Measurements from ENCODE around the gene PDXK.

PDXK gene

DNA sequence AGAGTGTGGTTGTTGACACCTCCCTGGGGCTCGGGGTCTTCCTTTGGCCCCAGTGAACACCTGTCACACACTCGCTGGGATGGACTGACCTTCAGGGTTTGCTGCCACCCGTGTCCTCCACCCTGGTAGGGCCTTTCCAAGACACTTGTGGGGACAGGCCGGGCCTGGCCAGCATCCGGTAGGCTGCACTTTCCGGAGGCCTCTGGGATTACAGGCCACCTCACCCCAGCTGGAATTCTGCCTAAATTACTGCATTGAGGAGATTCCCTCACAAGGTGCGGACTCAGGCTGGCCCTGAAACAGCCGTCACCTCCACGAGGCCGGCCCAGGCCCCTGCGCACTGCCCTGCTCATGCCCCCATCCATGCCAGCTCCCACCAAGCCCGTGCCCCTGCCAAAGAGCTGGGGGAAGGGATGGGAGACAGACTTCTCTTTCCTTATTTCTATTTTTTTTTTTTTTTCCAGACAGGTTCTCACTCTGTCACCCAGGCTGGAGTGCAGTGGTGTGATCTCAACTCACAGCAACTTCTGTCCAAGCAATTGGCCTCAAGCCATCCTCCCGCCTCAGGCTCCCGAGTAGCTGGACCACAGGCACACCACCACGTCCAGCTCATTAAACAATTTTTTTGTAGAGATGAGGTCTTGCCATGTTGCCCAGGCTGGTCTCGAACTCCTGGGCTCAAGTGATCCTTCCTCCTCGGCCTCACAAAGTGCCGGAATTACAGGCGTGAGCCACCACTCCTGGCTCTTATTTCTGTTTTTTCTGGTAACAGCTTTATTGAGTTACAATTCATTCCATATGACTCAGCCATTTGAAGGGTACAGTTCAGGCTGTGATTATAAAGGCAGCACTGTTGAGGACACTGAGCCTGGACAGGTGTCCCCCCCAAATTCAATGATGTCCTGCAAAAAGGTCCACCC lies 45.9 kb downstream of the PDXK start:
- no peak for DNase-seq

DNA sequence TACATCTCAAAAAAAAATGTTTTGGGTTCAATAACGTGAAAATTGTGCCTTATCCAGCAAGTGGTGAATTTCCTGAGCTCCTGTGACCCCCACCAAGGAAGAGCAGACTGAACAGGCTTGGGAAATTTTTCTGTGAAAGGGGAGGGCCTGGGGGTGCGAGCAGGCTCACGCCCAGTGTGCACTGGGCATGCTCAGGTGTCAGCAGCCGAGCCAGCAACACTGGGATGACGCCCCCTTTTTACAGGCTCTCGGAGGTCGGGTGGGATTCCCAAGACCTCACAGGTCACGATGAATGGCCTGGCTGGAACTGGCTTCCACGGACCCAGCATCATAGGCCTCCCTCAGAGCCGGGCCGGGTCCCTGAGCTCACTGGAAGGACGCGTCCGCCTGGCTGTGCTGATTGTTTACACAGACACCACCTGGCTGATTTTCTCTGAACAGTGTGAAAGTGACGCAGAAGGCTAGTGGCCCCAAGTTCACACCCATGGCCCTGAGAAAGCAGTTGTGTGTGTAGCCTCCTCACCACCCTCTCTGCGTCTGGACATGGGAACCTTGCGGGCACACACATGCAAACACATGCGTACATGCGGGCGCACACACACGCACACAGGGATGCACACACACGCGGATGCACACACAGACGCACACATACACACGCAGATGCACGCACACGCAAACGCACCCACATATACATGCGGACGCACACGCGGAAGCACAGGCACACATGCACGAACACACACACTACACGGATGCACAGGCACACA lies 48.0 kb downstream of the PDXK start:
- DNase-seq: peak; percentile 75

DNA sequence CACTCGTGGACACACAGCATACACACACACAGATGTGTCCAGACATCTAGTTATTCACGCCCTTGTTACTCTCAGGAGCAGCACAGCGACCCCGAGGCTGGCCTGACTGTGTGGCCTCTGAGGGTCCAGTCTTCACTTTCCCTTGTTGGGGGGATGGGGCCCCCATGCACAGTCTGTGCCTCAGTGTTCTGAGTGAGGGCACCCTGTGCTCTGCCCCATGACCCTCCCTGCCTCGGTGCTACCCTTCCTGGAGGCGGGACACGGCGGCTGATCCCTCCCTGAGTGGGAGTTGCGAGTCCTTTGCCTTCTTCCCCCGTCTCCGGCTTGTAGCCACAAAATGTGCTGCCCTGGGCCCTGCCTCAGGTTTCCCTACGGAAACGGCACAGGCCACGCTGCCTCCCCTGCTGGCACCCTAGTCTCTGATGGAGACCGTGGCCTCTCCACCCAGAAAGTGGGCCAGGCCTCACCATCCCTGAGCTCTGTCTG lies 48.6 kb downstream of the PDXK start:
- no peak for DNase-seq

DNA sequence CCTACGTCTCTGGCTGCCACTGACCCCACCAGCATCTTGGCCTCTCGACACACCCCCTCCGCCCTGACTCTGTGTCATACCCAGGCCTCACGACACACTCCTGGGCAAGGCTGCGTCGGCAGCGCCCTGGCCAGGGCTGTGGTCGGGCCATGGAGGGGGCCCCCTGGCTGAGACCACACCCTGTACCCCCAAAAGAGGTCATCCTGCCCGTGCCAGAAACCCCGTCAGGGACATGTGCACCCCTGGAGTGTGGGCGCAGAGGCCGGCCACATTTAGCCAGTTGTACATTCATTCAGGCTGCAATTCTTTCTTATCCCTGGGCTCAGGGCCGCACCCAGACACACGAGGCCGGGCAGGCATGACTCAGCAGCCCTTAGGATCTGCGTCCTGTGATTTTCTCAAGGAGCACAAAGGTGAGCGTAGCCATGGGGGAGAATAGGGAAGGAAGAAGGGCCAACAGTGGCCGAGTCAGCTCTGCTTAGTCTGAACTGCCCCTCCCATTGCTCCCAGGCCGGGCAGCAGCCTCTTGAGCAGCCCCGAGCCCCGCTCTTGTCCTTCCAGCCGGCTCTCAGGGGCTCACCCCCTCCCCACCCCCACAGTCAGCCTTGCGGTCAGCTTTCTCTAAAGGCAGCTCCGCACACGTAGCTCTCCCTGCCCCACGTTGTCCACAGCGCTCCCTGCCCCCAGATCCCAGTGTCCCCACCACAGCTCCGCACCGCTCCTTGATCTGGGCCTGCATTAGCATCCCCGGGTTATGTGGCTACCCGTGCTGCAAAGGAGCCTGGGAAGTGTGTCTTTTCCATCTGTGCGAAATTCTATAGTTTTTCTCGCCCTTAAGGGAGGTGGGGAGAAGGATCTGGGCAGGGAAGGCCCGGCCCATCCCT lies 49.3 kb downstream of the PDXK start:
- DNase-seq: no peak

DNA sequence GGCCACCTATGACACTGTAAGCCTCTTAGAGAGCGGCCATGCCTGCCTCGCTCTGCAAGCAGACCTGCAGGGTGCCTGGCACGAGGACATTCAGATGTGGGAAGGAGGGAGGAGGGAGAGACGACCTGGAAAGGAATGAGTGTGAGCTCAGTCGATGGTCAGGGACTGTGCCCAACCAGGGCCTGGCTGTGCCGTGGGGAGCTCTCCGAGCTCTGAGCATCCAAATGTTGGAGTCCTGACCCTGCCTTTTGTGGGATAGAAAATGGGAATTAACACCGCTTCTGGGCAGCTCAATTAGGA lies 49.9 kb downstream of the PDXK start:
- DNase-seq: no peak

DNA sequence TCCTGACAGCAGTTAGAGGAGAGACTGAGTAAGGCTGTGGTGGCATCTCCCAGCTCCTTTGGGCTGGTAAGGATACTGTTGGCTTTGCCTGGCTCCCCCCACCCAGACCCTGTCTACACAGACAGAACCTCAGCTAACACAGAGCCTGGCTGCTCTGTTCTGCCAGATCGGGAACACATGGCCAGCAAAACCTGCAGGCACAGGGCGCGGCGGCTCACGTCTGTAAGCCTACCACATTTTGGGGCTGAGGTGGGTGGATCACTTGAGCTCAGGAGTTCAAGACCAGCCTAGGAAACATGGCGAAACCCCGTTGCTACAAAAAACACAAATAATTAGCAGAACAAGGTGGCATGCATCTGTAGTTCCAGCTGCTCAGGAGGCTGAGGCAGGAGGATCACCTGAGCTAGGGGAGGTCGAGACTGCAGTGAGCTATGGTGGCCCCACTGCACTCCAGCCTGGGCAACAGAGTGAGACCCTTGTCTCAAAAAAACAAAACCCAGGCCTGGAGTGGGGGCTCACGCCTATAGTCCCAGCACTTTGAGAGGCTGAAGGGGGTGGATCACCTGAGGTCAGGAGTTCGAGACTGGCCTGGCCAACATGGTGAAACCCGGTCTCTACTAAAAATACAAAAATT lies 50.5 kb downstream of the PDXK start:
- no peak for DNase-seq

DNA sequence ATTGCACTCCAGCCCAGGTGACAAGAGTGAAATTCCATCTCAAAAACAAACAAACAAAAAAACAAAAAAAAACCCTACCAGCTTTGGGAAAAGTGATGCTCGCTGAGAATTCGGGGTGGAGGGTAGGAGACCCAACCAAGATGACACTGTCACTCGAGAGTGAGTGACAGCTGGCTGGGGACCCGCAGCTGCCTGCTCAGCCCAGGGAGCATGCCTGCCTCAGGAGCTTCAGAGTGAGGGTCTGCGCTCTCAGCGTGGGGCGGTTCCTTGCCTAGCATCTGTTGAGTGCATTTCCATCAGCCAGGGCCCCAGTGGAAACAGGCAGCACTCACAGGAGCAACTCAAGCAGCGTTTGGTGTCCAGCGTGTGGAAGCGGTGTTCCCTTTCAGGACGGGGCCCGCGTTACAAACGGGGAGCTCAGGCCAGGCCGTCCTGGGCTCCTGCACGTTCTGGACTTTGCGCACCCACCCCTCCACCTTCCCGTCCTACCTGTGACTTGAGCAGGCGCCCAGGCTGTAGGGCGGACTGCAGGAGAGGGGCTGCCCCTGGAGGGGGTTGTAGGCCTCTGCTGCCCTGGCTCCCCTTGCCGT lies 51.2 kb downstream of the PDXK start:
- no peak for DNase-seq

DNA sequence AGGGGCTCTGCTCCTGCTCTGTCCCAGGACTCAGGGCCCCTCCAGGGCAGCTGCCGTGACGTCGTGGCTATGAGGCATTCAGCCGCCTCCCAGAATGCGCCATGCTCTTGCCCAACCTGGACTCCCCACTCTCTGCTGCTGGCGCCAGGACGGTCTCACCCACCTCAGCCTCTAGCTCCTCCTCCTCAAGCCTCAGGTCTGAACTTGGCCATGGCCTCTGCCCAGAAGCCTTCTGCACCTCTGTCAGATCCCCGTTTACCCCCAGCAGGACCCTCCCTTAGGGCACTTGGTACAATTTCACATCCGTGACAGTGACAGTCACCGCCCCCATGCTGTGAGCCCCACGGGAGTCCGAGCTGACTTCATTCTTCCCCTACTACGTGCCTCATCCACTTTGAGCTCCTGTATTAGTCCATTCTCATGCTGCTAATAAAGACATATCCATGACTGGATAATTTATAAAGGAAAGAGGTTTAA lies 52.3 kb downstream of the PDXK start:
- DNase-seq: no peak

DNA sequence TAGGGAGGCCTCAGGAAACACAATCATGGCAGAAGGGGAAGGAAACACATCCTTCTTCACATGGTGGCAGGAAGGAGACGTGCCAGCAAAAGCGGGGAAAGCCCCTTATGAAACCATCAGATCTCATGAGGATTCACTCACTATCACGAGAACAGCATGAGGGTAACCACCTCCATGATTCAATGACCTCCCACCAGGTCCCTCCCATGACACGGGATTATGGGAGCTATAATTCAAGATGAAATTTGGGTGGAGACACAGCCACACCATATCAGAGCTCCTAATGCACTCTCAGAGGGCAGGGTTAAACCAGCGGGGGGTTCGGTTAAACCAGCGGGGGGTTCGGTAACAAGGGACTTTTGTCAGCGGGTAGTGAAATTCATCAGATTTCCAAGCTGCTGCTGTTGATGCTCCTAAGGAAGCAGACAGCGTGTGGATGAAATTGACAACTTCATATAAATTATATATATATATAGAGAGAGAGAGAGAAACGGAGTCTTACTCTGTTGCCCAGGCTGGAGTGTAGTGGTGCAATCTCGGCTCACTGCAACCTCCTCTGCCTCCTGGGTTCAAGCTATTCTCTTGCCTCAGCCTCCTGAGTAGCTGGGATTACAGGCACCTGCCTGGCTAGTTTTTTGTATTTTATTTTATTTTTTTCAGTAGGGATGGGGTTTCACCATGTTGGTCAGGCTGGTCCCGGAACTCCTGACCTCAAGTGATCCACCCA lies 52.9 kb downstream of the PDXK start:
- no peak for DNase-seq

DNA sequence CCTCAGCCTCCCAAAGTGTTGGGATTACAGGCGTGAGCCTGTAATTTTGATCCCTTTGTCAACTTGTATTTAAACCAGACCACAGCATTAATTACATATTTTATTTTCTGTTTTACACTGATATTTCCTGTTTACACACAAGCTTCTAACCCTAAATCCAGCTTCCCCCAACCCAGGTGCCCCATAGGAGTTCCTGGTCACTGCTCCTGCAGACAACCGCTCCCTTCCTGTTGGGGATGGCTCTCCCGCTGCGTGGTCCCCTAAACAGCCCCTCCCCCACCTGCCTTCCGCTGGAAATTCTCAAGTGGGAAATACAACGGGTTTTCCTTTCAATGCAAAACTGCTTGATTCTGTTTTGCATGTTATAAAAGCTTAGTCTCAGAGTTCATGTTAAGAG lies 53.5 kb downstream of the PDXK start:
- no peak for DNase-seq

DNA sequence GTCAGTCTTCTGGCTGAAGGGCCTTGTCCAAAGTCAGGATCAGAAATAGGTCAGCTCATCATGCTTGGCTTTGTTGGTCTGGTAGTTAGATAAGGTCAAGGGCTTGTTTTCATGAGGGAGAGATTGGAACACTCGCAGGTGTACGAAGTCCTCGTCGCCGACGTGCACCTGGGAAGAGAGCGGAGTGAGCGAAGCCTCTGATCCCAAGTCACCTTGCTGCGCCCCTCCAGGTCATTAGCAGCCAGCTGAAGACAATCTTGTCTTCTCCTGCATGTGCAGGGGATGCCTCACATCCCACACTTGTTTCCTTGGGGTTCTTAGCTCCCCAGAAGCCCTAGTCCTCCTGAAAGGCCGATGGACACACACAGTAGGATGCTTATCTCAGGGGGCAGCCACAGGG lies 55.2 kb downstream of the PDXK start:
- no peak for DNase-seq

DNA sequence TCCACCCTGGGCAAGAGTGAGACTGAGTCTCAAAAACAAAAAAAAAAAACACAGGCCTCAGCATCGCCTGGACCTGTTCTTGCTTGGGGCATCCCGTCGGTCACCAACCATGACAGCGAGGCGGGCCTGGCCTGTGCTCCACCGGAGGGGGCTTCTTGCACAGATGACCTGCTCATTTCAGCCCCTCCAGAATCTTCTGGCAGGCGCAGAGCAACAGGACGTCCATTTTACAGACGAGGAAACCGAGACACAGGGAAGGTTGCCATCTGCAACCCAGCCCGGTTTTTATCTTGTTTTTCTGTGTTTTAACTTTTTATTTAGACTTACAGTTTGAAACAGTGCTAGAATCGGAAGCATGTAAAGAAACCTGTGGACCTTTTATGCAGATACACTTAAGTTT lies 56.3 kb downstream of the PDXK start:
- DNase-seq: no peak

DNA sequence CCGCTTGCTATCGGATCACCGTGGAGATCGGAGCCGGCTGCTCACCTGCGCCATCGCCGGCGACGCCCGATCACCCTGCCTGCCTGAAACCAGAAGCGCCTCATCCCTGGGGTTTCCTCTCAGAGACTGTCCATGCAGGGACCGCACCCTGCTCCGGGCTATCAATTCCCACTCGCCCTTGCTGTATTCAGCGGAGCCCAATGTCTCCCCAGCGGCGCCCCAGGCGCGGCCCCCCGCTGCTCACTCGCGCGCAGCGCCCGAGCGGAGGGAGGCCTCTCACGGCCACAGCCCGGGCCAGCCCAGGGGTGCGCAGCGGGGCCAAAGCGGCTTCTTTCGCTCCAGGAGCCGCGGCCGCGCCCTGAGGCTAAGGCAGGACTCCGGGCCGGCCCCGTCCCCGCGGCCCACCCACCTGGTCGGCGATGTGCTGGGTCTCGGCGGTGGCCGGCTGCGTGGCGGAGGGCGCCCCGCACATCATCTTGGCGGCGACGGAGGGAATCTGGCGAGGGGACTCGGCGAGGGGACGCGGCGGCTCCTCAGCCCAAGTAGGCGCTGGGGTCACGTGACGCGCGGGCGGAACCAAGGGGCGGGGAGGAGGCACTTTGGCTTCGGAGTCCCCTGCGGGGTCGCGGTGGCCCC lies 57.0 kb downstream of the PDXK start, which contains the start of gene CSTB:
TSS of gene CSTB (minus strand) at position 514 of the 636 bp plus-strand sequence. CDS start at position 475, 39 bp downstream.
- peak; percentile 90 for DNase-seq

DNA sequence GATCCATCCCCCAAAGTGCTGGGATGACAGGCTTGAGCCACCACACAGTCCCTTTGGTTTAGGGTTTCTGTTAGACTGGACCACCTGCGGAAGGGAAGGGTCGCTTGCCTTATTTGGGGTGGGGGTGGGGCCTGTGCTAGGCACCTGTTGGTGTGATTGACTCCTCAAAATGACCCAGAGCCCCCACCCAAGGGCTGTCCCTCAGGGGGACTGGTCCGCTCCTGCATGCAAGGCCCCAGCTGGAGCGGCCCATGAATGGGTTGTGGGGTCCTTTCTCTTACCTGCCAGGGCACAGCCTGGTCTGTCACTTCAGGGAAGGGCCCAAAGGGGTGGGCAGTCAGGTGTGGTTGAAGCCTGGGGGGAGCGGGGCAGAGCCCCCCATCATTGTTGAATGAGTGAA lies 59.0 kb downstream of the PDXK start:
- no peak for DNase-seq

DNA sequence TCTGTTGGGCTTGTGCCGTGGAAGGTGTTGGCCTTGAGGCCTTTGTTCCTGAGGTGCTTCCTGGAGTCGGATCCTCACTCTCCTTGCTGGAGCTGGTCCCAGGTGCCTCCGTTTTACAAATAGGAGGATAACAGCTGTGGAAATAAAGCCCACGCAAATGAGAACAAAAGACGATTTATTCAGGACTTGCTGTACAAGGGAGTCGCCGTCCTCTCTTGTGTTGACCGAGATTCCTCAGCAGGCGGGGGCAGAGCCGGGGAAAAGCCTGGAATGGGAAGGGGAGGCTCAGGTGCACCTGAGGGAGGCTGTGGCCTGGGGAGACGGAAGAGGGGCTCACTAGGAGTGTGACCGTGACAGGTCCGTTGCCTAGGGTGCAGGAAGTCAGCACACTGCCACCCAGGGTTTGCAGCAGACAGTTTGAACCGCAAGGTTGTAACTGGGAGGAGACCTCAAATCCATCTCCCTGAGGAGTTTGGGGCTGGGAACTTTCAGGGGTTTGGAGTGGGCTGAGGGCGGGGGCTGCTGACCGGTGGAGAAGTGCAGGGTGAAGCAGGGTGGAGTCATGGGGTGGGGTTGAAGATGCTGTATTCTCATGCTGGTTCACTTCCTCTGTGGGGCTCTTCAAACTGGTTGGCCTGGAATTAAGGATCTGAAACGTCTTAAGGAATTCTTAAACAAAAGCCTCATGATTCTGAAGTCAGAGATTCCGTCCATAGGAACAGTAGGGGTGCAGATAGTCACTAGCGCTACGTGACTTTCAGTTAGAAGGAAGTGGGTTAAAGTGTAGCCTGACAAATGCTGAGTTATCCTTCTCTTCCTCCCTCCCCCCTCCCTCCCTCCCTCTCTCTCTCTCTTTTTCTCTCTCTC lies 59.8 kb downstream of the PDXK start:
- no peak for DNase-seq

DNA sequence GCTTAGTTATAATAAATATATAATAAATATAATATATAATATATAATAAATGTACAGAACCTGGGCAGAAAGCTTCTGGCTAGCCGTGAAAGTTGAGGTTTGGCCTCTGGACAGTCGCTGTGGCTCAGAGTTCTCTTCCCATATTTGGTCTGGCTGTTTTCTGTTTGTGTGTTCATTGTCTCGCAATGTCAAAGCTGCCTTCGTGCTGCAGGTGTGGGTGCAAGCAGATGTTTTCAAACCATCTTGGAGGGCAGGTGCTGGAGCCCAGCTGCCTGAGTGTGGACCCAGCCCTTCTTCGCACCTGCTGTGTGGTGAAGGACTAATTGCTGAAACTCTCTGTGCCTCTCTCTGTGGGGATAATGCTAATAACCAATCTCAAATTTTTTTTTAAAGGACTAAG lies 60.7 kb downstream of the PDXK start:
- DNase-seq: peak; percentile 57

DNA sequence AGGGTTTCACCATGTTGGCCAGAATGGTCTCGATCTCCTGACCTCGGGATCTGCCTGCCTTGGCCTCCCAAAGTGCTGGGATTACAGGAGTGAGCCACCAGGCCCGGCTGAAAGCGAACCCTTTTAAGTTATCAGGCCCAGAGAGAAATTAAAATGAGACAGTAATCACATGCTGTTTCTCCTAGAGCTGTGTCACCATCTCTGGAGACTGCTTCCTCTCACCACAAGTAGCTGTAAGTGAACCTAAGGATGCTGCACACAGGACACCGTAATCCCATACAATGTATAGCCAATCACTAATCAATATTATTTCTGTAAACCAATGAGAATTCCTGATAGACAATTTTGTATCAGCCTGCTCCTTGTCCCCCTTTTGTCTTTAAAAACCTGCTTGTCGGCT lies 62.9 kb downstream of the PDXK start:
- DNase-seq: no peak

DNA sequence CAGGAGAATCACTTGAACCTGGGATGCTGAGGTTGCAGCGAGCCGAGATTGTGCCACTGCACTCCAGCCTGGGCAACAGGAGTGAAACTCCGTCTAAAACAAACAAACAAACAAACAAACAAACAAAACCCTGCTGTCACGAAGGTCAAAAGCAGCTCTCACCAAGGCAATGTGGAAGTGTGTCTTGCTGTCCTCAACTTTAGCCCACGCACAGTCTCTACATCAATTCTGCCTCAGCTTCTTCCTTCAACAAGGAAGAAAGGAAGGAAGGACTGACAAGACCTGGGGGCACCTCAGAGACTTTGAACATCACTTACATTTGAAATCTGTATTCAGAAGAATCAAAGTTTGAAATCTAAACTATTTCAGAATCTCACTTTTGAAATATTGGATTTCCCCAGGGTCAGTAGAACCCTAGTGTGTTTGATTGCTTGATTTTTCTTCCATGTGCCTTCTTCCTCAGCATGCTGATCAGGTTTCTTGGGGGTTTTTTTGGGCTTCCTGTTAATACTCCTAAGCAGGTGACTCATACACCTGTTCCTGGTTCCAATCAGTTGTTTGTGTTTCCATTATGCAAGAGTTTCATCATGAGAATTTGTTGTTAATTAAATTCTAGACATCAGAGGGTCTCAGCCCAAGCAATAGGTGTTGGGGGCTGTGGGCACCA lies 63.6 kb downstream of the PDXK start:
- no peak for DNase-seq

DNA sequence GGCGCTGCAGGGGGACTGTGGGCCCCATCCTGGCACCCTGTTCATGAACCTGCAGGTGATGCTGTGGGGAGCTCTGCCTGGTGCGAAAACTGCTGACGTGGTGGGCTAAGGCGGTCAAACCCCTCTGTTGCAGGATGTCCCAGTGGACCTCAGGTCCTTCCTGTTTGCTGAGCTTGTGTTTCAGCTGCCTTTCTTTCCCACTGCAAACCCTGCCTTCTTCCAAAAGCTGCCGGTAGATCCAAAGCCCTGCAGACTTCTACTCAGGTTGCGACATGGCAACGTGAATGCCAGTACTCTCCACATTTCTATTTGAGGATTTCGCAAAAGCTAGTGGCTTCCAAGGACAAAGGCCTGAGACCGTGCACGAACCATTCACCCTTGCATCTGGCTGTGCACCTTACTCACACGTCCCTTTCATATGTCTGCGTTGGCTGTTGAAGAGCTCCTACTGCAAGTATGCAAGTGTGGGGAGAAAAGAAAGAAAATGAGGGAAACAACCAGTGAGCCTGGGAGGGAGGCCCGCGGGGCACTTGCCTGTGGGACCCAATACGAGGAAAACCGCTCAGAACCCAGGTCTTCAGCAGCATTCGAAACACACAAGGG lies 64.3 kb downstream of the PDXK start:
- DNase-seq: no peak

All from NCI-H69 (cell line).